Measurements from ENCODE around the gene RGS3. TPM values are rescaled to one million over a fixed set of nuclear protein-coding genes. Genes with fewer than 3 reads are reported as not detected.

The RGS3 gene
- total RNA-seq, 1 experiment from 2014 or later, result 39.4 TPM

GRCh38 chr9:113475031-113475430, 11.5 kb downstream of the RGS3 start:
- TF ChIP-seq FOSL1 (IDR thresholded peaks at IDR 0.05; ENCODE audit: low read depth) (no peak), SIN3A (IDR thresholded peaks at IDR 0.05; ENCODE audit: low read depth) (no peak), EZH2 (IDR thresholded peaks at IDR 0.05) (no peak), ZBTB33 (IDR thresholded peaks at IDR 0.05; ENCODE audit: extremely low read depth, insufficient replicate concordance, low read length) (no peak), POLR2A (IDR thresholded peaks at IDR 0.05; ENCODE audit: borderline replicate concordance, extremely low read depth, insufficient read depth, insufficient read length) (no peak), EGR1 (IDR thresholded peaks at IDR 0.05; ENCODE audit: low read depth) (no peak), CBX3 (IDR thresholded peaks at IDR 0.05; ENCODE audit: low read depth) (no peak), CEBPB (IDR thresholded peaks at IDR 0.05; ENCODE audit: low read depth) (no peak), TCF7L2 (IDR thresholded peaks at IDR 0.05; ENCODE audit: borderline replicate concordance, extremely low read depth, insufficient read depth, insufficient read length) (no peak), ZNF274 (IDR thresholded peaks at IDR 0.05; ENCODE audit: low read depth, low read length) (no peak)
- Histone ChIP-seq H4K20me1 (ENCODE audit: insufficient read depth) (0 out of 2 replicates have a peak, but pooled peaks cover 4% of the 10 kb centered on the region), H3K36me3 (ENCODE audit: control insufficient read depth in 1 of 2, insufficient read depth in 2 of 2, low read length in 2 of 2) (peaks cover 6 to 11% of the 10 kb centered on the region in 2 experiments; a peak in 1 of 4 replicates), H3K79me2 (ENCODE audit: insufficient read depth, low read length) (peaks cover 97% of the 10 kb centered on the region), H3K27ac (ENCODE audit: low read depth, low read length) (no peak overlapping the region), H3K9me2 (ENCODE audit: insufficient read depth) (no peaks in the 10 kb centered on the region), H3K27me3 (ENCODE audit: insufficient read depth, low read length) (no peaks in the 10 kb centered on the region), H3K9me3 (ENCODE audit: control insufficient read depth in 1 of 2, insufficient read depth in 1 of 2, low read depth in 1 of 2, low read length in 2 of 2) (no peaks in the 10 kb centered on the region), H3K9ac (ENCODE audit: low read length) (no peak overlapping the region), H3K4me3 (replicated peaks in 1 of 2; ENCODE audit: low read depth in 1 of 2, low read length in 2 of 2) (no peak overlapping the region), H3K4me2 (ENCODE audit: low read length) (no peak overlapping the region), H2AFZ (ENCODE audit: low read depth, low read length, poor library complexity, severe bottlenecking) (no peak overlapping the region), H3K4me1 (ENCODE audit: control insufficient read depth in 1 of 2, insufficient read depth in 2 of 2, low read length in 2 of 2) (peaks cover 0 to 7% of the 10 kb centered on the region in 2 experiments; a peak in 1 of 4 replicates)
- ChIA-PET RAD21 (ENCODE audit: low non-redundant PET in 1 of 2, low total read pairs in 2 of 2, uncharacterized antibody in 2 of 2, unreplicated experiment in 2 of 2) (no interaction called here), POLR2A (no interaction called here), CTCF (no interaction called here)
- DNase-seq (ENCODE audit: low read depth, low spot score), result no peak
- ATAC-seq, result no peak
- BruUV-seq (replicated peaks), result no TSS peak
- intact Hi-C loops (cut with micrococcal nuclease), result no loop called here
